ENCODE measurements around the gene CCDC159.
"Not testable (repeated sequence)": the region's sequence is repeated elsewhere in the genome, so short reads cannot be mapped to it uniquely, and the experiment has no call there.

Gene CCDC159

GRCh38 chr19:11338569-11339253, 7.6 kb upstream of the CCDC159 start:
- no peak for DNase-seq

GRCh38 chr19:11339254-11340098, 6.8 kb upstream of the CCDC159 start, which contains the start of gene RAB3D:
TSS of gene RAB3D (minus strand) at chr19:11339657. CDS start at chr19:11337399, 2,258 bp downstream.
- peak; percentile 82 for DNase-seq

GRCh38 chr19:11340099-11340467, 6.2 kb upstream of the CCDC159 start:
- DNase-seq = not testable (repeated sequence)

GRCh38 chr19:11342429-11342828, 3.9 kb upstream of the CCDC159 start:
- DNase-seq = no peak

- DNase-seq = no peak
Observed at GRCh38 chr19:11345122-11345803, 1.1 kb upstream of the CCDC159 start.

GRCh38 chr19:11347546-11348039, 1.3 kb downstream of the CCDC159 start:
- DNase-seq = no peak

GRCh38 chr19:11349171-11349570, 2.9 kb downstream of the CCDC159 start:
- DNase-seq = no peak

- DNase-seq = not testable (repeated sequence)
Observed at GRCh38 chr19:11354102-11354501, 7.8 kb downstream of the CCDC159 start.

GRCh38 chr19:11355160-11356073, 9.1 kb downstream of the CCDC159 start, which contains the start of gene PLPPR2:
TSS of gene PLPPR2 (plus strand) at chr19:11355432. CDS start at chr19:11357674, 2,242 bp downstream.
- DNase-seq = peak; percentile 90

GRCh38 chr19:11356074-11356397, 9.7 kb downstream of the CCDC159 start:
- no peak for DNase-seq

- DNase-seq = no peak
Observed at GRCh38 chr19:11356676-11357550, 10.6 kb downstream of the CCDC159 start.

- DNase-seq = no peak
Observed at GRCh38 chr19:11359421-11359820, 13.1 kb downstream of the CCDC159 start.

GRCh38 chr19:11361037-11361770, 14.9 kb downstream of the CCDC159 start:
- DNase-seq = no peak

GRCh38 chr19:11361771-11362731, 15.7 kb downstream of the CCDC159 start:
- no peak for DNase-seq

GRCh38 chr19:11363881-11364280, 17.6 kb downstream of the CCDC159 start:
- no peak for DNase-seq

GRCh38 chr19:11364296-11364904, 18.1 kb downstream of the CCDC159 start:
- no peak for DNase-seq

GRCh38 chr19:11364935-11365334, 18.6 kb downstream of the CCDC159 start:
- no peak for DNase-seq

GRCh38 chr19:11365557-11366117, 19.3 kb downstream of the CCDC159 start:
- DNase-seq = no peak

Measured in fibroblast of skin of back (primary cell).